SK-N-SH (cell line): ENCODE data around the gene CLPTM1L. TPM values are rescaled to one million over a fixed set of nuclear protein-coding genes. Genes with fewer than 3 reads are reported as not detected.

ENCODE experiments used
- CTCF ChIA-PET: fragments of 300-600, 350-600 bp; formaldehyde crosslinking; extraction: SDS; loops from one replicate; lab custom pipeline; 2021; lab: Yijun Ruan, JAX
- POLR2A ChIA-PET: fragments of 350-600 bp; sonication (Branson Sonifier 250); formaldehyde crosslinking; extraction: SDS; loops from one replicate; lab custom pipeline; 2020; ENCODE audit warnings: antibody characterized with exemption, inconsistent platforms; lab: Yijun Ruan, JAX
- DNase-seq: peaks from one replicate; pipeline ENCODE4 v3.0.0; 2012
- H2AFZ ChIP-seq: fragments of 200-600 bp; sonication (generic); 2 replicates; pipeline ENCODE4 v1.8.1; 2016; ENCODE audit warnings: antibody characterized with exemption, mild to moderate bottlenecking, low read depth
- H3F3A ChIP-seq: fragments of 200-600 bp; sonication (generic); replicated peaks from 2 replicates; pipeline ENCODE3; 2016; ENCODE audit warnings: antibody characterized with exemption, mild to moderate bottlenecking; ENCODE audit not compliant: insufficient read depth
- H3K27ac ChIP-seq, 2 experiments: fragments of 200-500 bp in 1 of 2; fragments of 200-600 bp in 1 of 2; sonication (Bioruptor generic) in 1 of 2; sonication (generic), shearing (Covaris generic) in 1 of 2; 2 replicates each; pipeline versions ENCODE4 v1.5.1 to v1.6.1; 2014 to 2016; ENCODE audit warnings: low read depth in 2 of 2, inconsistent platforms in 1 of 2, low read length in 1 of 2, mild to moderate bottlenecking in 1 of 2, mixed read lengths in 1 of 2
- H3K27me3 ChIP-seq: fragments of 200-600 bp; sonication (generic), shearing (Covaris generic); 2 replicates; pipeline ENCODE4 v1.6.1; 2016; ENCODE audit warnings: mixed run types; ENCODE audit not compliant: insufficient read depth
- H3K36me3 ChIP-seq, 2 experiments: fragments of 200-500 bp in 1 of 2; fragments of 200-600 bp in 1 of 2; sonication (Bioruptor generic) in 1 of 2; sonication (generic) in 1 of 2; replicated peaks in 1 of 2; 2 replicates each; pipeline versions ENCODE3 to v1.5.1; 2014 to 2016; ENCODE audit warnings: low read length in 1 of 2, mild to moderate bottlenecking in 1 of 2; ENCODE audit not compliant: insufficient read depth in 2 of 2, control insufficient read depth in 1 of 2
- H3K4me1 ChIP-seq, 2 experiments: fragments of 200-500 bp in 1 of 2; fragments of 200-600 bp in 1 of 2; sonication (Bioruptor generic) in 1 of 2; sonication (generic), shearing (Covaris generic) in 1 of 2; 2 replicates each; pipeline versions ENCODE4 v1.5.1 to v1.6.1; 2014 to 2016; ENCODE audit warnings: low read depth in 1 of 2, low read length in 1 of 2, mixed run types in 1 of 2; ENCODE audit not compliant: insufficient read depth in 2 of 2, control insufficient read depth in 1 of 2
- H3K4me2 ChIP-seq: fragments of 200-600 bp; sonication (generic), shearing (Covaris generic); 2 replicates; pipeline ENCODE4 v1.6.1; 2017; ENCODE audit warnings: mixed run types
- H3K4me3 ChIP-seq, 2 experiments: fragments of 200-500 bp in 1 of 2; fragments of 200-600 bp in 1 of 2; sonication (Bioruptor generic) in 1 of 2; sonication (generic), shearing (Covaris generic) in 1 of 2; 2 replicates each; pipeline versions ENCODE4 v1.5.1 to v1.8.1; 2014 to 2016; ENCODE audit warnings: low read depth in 2 of 2, inconsistent platforms in 1 of 2, low read length in 1 of 2, mild to moderate bottlenecking in 1 of 2, mixed read lengths in 1 of 2, moderate library complexity in 1 of 2
- H3K79me2 ChIP-seq: fragments of 200-600 bp; sonication (generic); 2 replicates; pipeline ENCODE4 v1.8.1; 2017; ENCODE audit warnings: mild to moderate bottlenecking; ENCODE audit not compliant: insufficient read depth
- H3K9ac ChIP-seq: fragments of 200-600 bp; sonication (generic); 2 replicates; pipeline ENCODE4 v1.6.1; 2017; ENCODE audit warnings: mixed run types
- H3K9me2 ChIP-seq: fragments of 200-600 bp; sonication (generic); 2 replicates; pipeline ENCODE4 v1.6.1; 2017; ENCODE audit warnings: mixed run types
- H3K9me3 ChIP-seq: fragments of 200-600 bp; sonication (generic); 2 replicates; pipeline ENCODE4 v1.6.1; 2017; ENCODE audit warnings: mixed run types, mild to moderate bottlenecking, moderate library complexity
- H4K20me1 ChIP-seq: fragments of 200-600 bp; sonication (generic); 2 replicates; pipeline ENCODE4 v1.6.1; 2017; ENCODE audit warnings: mild to moderate bottlenecking, mixed run types; ENCODE audit not compliant: insufficient read depth
- CHD2 ChIP-seq: fragments of 150-350 bp; IDR thresholded peaks from 2 replicates; pipeline ENCODE4 v1.6.1; 2018; ENCODE audit warnings: low read length; ENCODE audit not compliant: partially characterized antibody
- EZH2phosphoT487 ChIP-seq: fragments of 200-600 bp; sonication (generic); IDR thresholded peaks from 2 replicates; pipeline ENCODE4 v1.6.1; 2017; ENCODE audit warnings: low read depth, mixed run types, mild to moderate bottlenecking, antibody characterized with exemption, moderate library complexity, borderline replicate concordance
- FOXJ3 ChIP-seq: sonication (generic); formaldehyde crosslinking; IDR thresholded peaks from 2 replicates; pipeline ENCODE4 v1.5.1; 2020; ENCODE audit warnings: mild to moderate bottlenecking, missing genetic modification reagents
- FOXM1 ChIP-seq: IDR thresholded peaks from 2 replicates; pipeline ENCODE4 v1.4.0; 2012; ENCODE audit warnings: low read depth, mild to moderate bottlenecking
- GABPA ChIP-seq: IDR thresholded peaks from 2 replicates; pipeline ENCODE4 v1.4.0; 2012; ENCODE audit warnings: low read depth, mild to moderate bottlenecking
- GATA2 ChIP-seq: sonication (generic); formaldehyde crosslinking; IDR thresholded peaks from 2 replicates; pipeline ENCODE4 v1.5.0; 2020; ENCODE audit warnings: mild to moderate bottlenecking, missing genetic modification reagents
- IRF3 ChIP-seq: fragments of 150-350 bp; IDR thresholded peaks from 2 replicates; pipeline ENCODE4 v1.6.1; 2016; ENCODE audit warnings: mild to moderate bottlenecking, low read depth, low read length
- MEF2A ChIP-seq: IDR thresholded peaks from 2 replicates; pipeline ENCODE4 v1.4.0; 2012; ENCODE audit warnings: low read depth, borderline replicate concordance
- MXI1 ChIP-seq: IDR thresholded peaks from 2 replicates; pipeline ENCODE4 v1.6.1; 2012; ENCODE audit warnings: mild to moderate bottlenecking, low read depth, low read length, improper control_type of control experiment
- NFIC ChIP-seq: IDR thresholded peaks from 2 replicates; pipeline ENCODE4 v1.4.0; 2012; ENCODE audit warnings: borderline replicate concordance
- PBX3 ChIP-seq: IDR thresholded peaks from 2 replicates; pipeline ENCODE4; 2012
- POLR2AphosphoS5 ChIP-seq: IDR thresholded peaks from 2 replicates; pipeline ENCODE4 v1.6.1; 2012; ENCODE audit warnings: low read depth, low read length
- RCOR1 ChIP-seq: fragments of 150-350 bp; IDR thresholded peaks from 2 replicates; pipeline ENCODE4 v1.6.1; 2017; ENCODE audit warnings: antibody characterized with exemption, low read length
- RFX5 ChIP-seq: IDR thresholded peaks from 2 replicates; pipeline ENCODE4 v1.6.1; 2012; ENCODE audit warnings: mild to moderate bottlenecking, improper control_type of control experiment, low read length
- RXRA ChIP-seq: IDR thresholded peaks from 2 replicates; pipeline ENCODE4 v1.4.0; 2012; ENCODE audit warnings: low read depth, mild to moderate bottlenecking, borderline replicate concordance
- SIN3A ChIP-seq: IDR thresholded peaks from 2 replicates; pipeline ENCODE4 v1.6.1; 2012; ENCODE audit warnings: low read depth, mild to moderate bottlenecking, low read length, moderate library complexity, borderline replicate concordance
- SMC3 ChIP-seq: IDR thresholded peaks from 2 replicates; pipeline ENCODE4 v1.6.1; 2012; ENCODE audit warnings: low read depth, low read length, improper control_type of control experiment
- TCF12 ChIP-seq: IDR thresholded peaks from 2 replicates; pipeline ENCODE4 v1.4.0; 2012
- TEAD4 ChIP-seq: IDR thresholded peaks from 2 replicates; pipeline ENCODE4 v1.4.0; 2012; ENCODE audit warnings: mild to moderate bottlenecking, borderline replicate concordance; ENCODE audit not compliant: insufficient read depth
- ZBTB33 ChIP-seq: IDR thresholded peaks from 2 replicates; pipeline ENCODE4 v1.4.0; 2012; ENCODE audit warnings: low read depth, borderline replicate concordance
- WGBS: methylation state at CpG from one replicate; pipeline ENCODE4 v1.1.6; 2017; ENCODE audit warnings: low lambda C conversion rate; 5-methylcytosine and 5-hydroxymethylcytosine counted together
- polyA plus RNA-seq, 3 experiments: library from polyadenylated mRNA; depleted of rRNA; stranded (reverse); fragments of >200 nt; gene quantifications; 2 replicates each; pipeline ENCODE4 v1.2.3, GENCODE V29; 2012

Gene CLPTM1L
- polyA plus RNA-seq, 1 of the 3 experiments (the other 2 are of a cell fraction) = 202 TPM

- no peak overlapping the region for H3K9ac ChIP-seq
- 42% methylated on average over 21 of the region's 31 CpGs for WGBS
- no peaks in the 10 kb centered on the region for H3K4me1 ChIP-seq
- H3K36me3 ChIP-seq = no peaks in the 10 kb centered on the region
- H2AFZ ChIP-seq = no peak overlapping the region
- no peaks in the 10 kb centered on the region for H3K79me2 ChIP-seq
- H3K9me3 ChIP-seq = no peaks in the 10 kb centered on the region
- ChIA-PET POLR2A (interaction anchor here (0.6 kb wide), 1 partner anchor 11 kb away, joined by 3 read pairs; no protein-coding TSS in a partner anchor), CTCF (interaction anchor here (1.0 to 2.4 kb wide), 4 partner anchors 14 to 286 kb away, joined by 3 to 5 read pairs (median 3); partner anchors contain the start of gene CLPTM1L)
- H3F3A ChIP-seq = no peaks in the 10 kb centered on the region
- TF ChIP-seq GABPA = no peak
- TF ChIP-seq RFX5 = no peak
- no peak for TF ChIP-seq SIN3A
- no peak for TF ChIP-seq GATA2 (CRISPR knock-in tag)
- TF ChIP-seq ZBTB33 = no peak
- no peak for TF ChIP-seq RXRA
- no peak for TF ChIP-seq IRF3
- no peak for TF ChIP-seq FOXJ3 (CRISPR knock-in tag)
- TF ChIP-seq MXI1 = no peak
- TF ChIP-seq MEF2A = no peak
- no peak for TF ChIP-seq FOXM1
- no peak for TF ChIP-seq EZH2phosphoT487
- no peak for TF ChIP-seq PBX3
- no peak for TF ChIP-seq CHD2
- TF ChIP-seq TCF12 = no peak
- TF ChIP-seq RCOR1 = no peak
- TF ChIP-seq SMC3 = no peak
- no peak for TF ChIP-seq POLR2AphosphoS5
- no peak for TF ChIP-seq NFIC
- no peak for TF ChIP-seq TEAD4
- H3K27ac ChIP-seq = no peak overlapping the region
- no peaks in the 10 kb centered on the region for H4K20me1 ChIP-seq
- H3K4me2 ChIP-seq = no peak overlapping the region
- no peaks in the 10 kb centered on the region for H3K9me2 ChIP-seq
- H3K27me3 ChIP-seq = peaks cover 86% of the 10 kb centered on the region
- H3K4me3 ChIP-seq = no peak overlapping the region
- no peak for DNase-seq
Measured at GRCh38 chr5:1359031-1359645, 14.2 kb upstream of the CLPTM1L start.
